HUES64 (cell line): ENCODE data around the gene DPP6.
A peak's percentile ranks its signal among the peaks of the same experiment; 100 is the strongest.
"Not testable (repeated sequence)": the region's sequence is repeated elsewhere in the genome, so short reads cannot be mapped to it uniquely, and the experiment has no call there.

Experiments
- H3K27ac ChIP-seq: 2 replicates; pipeline ENCODE4 v1.7.0; 2013; ENCODE audit warnings: low read depth, low read length, inconsistent platforms
- H3K27me3 ChIP-seq: 2 replicates; pipeline ENCODE4 v1.6.1; 2013; ENCODE audit warnings: mild to moderate bottlenecking, low read length; ENCODE audit not compliant: insufficient read depth
- H3K36me3 ChIP-seq: 2 replicates; pipeline ENCODE4 v1.6.1; 2013; ENCODE audit warnings: mild to moderate bottlenecking, low read length; ENCODE audit not compliant: insufficient read depth
- H3K4me1 ChIP-seq: 2 replicates; pipeline ENCODE4 v1.6.1; 2013; ENCODE audit warnings: mild to moderate bottlenecking, low read length, moderate library complexity; ENCODE audit not compliant: insufficient read depth
- H3K4me3 ChIP-seq: 2 replicates; pipeline ENCODE4 v1.5.1; 2013; ENCODE audit warnings: mild to moderate bottlenecking, low read length, moderate library complexity
- H3K9ac ChIP-seq: 2 replicates; pipeline ENCODE4 v1.6.1; 2013; ENCODE audit warnings: mild to moderate bottlenecking, low read depth, low read length
- H3K9me3 ChIP-seq: 2 replicates; pipeline ENCODE4 v1.6.1; 2013; ENCODE audit warnings: low read depth, low read length; ENCODE audit not compliant: insufficient read depth
- WGBS: fragments of 150-250, 120-280 bp; methylation state at CpG from one replicate; pipeline ENCODE4 v1.1.7; 2013; ENCODE audit warnings: missing lambda C conversion rate; 5-methylcytosine and 5-hydroxymethylcytosine counted together

Gene DPP6

DNA sequence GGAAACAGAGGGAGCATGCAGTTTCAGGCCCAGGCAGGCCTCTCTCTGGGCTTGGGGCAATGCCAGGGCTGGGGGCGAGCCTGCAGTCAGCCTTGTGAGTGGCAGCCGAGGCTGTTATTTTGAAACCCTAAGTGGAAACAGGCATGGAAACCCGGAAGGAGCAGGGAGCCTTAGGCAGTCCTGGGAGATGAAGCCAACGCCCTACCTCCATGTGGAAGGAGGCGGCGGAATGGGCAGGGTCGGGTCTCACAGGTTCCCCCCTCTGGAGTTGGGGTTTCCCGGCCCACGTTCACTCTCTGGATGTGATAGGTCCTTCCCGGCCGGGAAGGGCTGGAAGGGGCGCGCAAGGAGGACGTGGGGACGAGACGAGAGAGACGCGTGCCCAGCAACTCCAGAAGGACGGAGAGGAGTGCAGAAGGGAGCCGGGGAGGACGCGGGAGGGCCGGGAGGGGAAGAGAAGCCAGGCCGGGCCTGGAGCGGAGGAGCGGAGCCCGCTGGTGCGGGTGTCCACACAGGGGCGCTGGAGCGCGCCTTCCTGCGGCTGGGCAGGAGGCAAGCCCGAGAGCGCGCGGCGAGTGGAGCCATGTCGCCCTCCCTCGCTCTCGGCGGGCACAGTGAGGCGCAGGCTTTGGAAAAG is 1.1 kb upstream of the DPP6 start:
- not testable (repeated sequence) for H3K27ac ChIP-seq, H3K9ac ChIP-seq, H3K9me3 ChIP-seq, H3K36me3 ChIP-seq, H3K4me1 ChIP-seq
- Histone ChIP-seq H3K4me3 (peak overlapping the region; percentile 42), H3K27me3 (peaks cover 14% of the 10 kb centered on the region)
- WGBS, result 1% methylated on average over 12 of the region's 42 CpGs

DNA sequence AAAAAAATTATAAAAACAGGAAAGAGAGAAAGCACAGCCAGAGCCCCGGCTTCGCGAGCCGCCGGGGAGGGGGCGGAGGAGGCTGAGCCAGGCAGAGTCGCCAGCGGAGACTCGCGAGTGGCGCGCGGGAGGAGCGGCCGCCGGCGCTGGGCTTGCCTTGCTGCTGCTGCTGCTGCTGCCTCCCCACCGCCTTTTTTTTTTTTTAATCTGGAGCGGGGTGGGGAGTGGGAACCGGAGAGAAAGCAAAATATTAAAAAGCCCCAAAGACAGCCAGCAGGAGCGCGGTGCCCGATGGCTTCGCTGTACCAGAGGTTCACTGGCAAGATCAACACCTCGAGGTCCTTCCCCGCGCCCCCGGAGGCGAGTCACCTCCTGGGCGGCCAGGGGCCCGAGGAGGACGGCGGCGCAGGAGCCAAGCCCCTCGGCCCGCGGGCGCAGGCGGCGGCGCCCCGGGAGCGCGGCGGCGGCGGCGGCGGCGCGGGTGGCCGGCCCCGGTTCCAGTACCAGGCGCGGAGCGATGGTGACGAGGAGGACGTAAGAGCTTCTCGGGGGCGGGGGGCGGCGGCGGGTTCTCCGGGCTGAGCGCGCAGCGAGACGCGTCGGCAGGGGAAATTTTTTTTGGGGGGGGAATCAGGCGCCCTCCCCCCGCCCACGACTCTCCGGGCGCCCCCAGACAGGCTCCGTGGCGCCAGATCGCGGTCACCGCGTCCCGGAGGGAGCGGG is 493 bp downstream of the DPP6 start:
- H3K4me1 ChIP-seq, H3K9me3 ChIP-seq, H3K36me3 ChIP-seq, H3K9ac ChIP-seq, H3K27ac ChIP-seq: not testable (repeated sequence)
- under 1% methylated on average over 53 of the region's 83 CpGs for WGBS
- peak overlapping the region; percentile 50 for H3K4me3 ChIP-seq
- H3K27me3 ChIP-seq, result peaks cover 14% of the 10 kb centered on the region

DNA sequence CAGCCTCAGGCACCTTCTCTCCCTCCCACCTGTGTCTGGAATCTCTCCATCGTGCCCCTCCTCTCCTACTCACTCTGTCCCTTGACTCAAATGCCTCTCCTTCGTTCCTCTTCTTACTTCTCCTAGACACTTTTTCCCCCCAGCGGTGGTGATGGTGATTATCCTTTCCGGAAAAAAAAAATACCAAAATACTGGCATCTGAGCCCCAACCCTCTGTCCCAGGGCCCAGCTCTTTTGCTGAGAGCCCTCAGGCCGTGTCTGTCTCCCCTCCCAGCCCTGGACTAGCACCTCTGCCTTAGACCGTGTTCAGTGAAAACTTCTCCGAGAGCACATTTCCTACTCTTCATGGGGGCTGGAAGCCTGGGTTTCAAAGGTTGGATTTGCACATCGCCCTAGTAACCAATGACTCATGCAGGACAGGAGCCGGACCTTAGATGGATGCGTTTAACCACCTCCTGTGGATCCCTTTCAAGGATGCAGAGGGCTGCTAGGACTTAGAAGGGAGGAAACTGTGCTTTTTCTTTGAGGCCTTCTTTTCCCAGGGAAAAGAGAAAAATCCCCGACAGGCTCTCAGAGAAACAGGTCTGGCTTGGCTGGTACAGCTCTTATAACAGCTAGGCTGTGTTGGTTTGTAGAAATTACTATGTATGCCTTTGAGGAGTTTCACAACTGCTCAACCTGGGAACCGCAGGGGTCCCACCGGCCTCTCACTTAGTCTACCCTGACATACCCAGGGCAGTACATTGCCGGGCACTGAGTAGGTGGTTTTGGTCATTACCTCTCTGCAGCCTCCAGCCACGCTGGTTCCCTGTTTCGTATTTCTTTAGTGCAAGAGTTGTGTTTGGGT is 1.5 kb downstream of the DPP6 start:
- H3K27ac ChIP-seq, H3K9ac ChIP-seq, H3K4me1 ChIP-seq, H3K9me3 ChIP-seq, H3K36me3 ChIP-seq: not testable (repeated sequence)
- H3K27me3 ChIP-seq, result peaks cover 14% of the 10 kb centered on the region
- 53% methylated on average over 7 of the region's 16 CpGs for WGBS
- peak overlapping the region; percentile 50; the same call in 1 of the 2 replicates for H3K4me3 ChIP-seq

DNA sequence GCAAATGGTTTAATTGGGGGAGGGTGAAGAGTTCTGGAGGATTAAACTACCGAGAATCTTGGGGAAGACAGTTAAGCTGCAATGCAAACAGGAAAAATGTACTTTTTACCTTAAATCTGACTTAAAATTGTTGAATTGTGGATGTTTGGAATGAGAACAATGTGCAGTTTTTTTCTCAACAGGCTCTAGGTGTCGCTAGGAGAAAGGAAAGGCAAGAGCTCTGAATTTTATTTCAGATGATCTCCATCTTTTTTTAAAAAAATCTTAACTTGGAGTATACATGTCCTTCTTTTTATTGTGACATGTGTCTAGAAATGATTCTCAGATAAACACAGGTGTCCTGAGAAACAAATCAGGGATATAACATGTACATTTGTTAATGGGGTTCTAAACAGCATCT is 2.5 kb downstream of the DPP6 start:
- H3K27me3 ChIP-seq, result peaks cover 14% of the 10 kb centered on the region

DNA sequence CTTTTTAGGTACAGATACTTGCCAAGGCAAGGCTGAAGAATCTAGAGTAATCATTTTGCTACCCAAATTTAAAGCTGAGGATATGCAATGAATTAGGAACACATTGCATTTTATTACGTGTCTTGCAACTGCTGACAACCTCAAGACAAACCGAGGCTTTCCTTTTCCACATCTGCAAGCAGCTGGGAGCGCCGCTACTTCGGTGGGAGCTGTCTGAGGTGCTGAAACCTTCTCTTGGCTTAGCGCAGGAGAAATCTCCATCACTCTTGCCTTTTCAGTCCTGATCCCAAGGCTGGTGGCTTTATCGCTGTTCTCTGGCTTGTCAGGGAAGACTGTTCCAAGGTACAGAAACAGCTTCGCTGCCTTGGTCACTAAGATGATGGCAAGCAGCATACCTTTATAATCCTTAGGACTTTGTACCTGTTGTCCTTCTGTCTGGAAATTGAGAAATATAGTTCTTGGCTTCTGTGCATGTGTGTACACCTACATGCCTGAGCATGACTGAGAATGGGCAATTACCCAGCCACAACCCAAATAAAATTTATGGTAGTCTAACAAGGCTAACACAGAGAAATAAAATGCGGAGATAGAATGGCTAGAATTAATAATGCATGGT is 3.4 kb downstream of the DPP6 start:
- not testable (repeated sequence) for H3K9me3 ChIP-seq, H3K4me3 ChIP-seq, H3K9ac ChIP-seq, H3K4me1 ChIP-seq, H3K36me3 ChIP-seq, H3K27ac ChIP-seq
- H3K27me3 ChIP-seq, result peaks cover 14% of the 10 kb centered on the region
- WGBS, result 9% methylated on average over 6 of the region's 9 CpGs

More for the DNA sequence above, 2.5 kb downstream of the DPP6 start:
- H3K4me1 ChIP-seq, H3K27ac ChIP-seq, H3K36me3 ChIP-seq, H3K4me3 ChIP-seq, H3K9ac ChIP-seq, H3K9me3 ChIP-seq: not testable (repeated sequence)
- no CpG with 5 or more reads among the region's 2 CpGs for WGBS

DNA sequence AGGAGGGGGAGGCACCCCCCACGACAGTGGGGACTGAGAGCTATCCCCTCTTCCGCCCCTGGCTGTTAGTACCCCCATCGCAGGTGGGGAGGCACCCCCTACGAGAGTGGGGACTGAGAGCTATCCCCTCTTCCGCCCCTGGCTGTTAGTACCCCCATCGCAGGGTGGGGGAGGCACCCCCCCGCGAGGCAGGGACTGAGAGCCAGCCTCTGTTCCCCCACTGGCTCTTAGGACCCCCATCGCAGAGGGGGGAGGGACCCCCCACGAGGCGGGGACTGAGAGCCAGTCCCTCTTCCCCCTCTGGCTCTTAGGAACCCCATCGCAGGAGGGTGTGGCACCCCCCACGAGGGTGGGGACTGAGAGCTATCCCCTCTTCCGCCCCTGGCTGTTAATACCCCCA is 6.6 kb downstream of the DPP6 start:
- not testable (repeated sequence) for H3K9me3 ChIP-seq, H3K9ac ChIP-seq, H3K4me3 ChIP-seq, H3K36me3 ChIP-seq, H3K27me3 ChIP-seq, H3K27ac ChIP-seq, H3K4me1 ChIP-seq
- WGBS, result 89% methylated on average over 11 of the region's 14 CpGs

DNA sequence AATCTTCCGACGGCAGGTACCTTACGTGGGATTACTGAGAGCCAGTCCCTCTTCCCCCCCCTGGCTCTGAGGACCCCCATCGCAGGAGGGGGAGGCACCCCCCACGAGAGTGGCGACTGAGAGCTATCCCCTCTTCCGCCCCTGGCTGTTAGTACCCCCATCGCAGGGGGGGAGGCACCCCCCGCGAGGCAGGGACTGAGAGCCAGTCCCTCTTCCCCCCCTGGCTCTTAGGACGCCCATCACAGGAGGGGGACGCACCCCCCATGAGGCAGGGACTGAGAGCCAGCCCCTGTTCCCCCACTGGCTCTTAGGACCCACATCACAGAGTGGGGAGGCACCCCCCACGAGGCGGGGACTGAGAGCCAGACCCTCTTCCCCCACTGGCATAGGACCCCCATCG is 8.4 kb downstream of the DPP6 start:
- H3K27me3 ChIP-seq, H3K4me3 ChIP-seq, H3K36me3 ChIP-seq, H3K9me3 ChIP-seq, H3K4me1 ChIP-seq, H3K9ac ChIP-seq, H3K27ac ChIP-seq: not testable (repeated sequence)
- WGBS, result 91% methylated on average over 1 of the region's 15 CpGs

DNA sequence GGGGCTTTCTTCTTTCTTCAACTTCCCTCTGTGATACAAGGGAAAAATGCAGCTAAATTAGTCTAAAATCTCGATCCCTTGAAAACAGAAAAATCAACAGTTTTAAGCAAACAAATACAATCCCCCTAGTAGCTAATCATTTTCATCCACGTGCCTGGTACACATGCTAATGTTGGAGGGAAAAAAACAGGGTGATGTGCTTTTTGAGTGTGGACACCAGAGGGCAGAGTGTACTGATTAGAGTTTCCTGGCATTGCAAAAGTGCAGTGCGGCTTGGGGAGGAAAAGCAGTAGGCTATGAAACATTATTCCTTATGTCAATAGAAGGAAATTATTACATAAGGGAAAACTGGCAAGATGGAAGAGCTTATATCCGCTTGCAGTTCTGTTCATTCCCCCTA is 19.6 kb downstream of the DPP6 start:
- WGBS, result 9% methylated on average over 3 of the region's 4 CpGs
- not testable (repeated sequence) for H3K9ac ChIP-seq

DNA sequence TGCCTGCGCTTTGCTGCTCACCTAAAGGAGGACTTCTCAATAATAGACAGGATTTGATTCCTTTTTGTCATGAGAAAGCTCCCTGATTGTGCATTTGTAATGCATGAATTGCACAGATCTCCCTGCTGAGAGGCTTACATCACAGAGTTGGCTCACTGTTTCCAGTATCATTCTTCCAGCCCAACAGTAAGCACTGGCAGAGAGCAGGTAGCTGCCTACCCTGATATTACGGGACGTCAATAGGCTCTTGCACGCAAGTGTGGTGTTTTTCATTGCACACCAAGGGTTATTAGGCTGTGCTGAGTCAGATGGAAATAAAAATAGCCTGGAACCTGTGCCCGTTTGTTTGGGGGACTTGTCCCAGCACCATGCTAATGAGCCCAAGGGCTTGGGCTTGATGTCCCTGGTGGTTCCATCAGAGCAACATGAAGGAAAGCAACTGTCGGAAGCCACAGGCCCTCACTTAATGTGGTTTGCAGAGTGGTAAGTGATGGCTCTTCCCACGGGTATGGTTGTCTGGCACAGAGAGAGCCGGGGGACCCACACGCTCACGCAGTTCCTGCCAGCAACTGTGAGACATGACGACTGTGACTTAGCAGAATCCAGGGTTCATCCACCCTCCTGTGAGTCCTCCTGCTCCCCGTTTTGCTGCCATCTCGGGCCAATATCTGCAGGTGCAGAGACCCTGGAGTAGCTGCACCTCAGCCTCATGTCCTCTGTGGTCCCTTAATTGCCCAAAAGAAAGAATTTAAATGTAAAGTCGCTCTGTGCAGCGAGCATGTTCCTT is 20.4 kb downstream of the DPP6 start:
- 89% methylated on average over 15 of the region's 15 CpGs for WGBS
- H3K36me3 ChIP-seq, H3K27me3 ChIP-seq, H3K9ac ChIP-seq, H3K27ac ChIP-seq, H3K4me1 ChIP-seq, H3K4me3 ChIP-seq, H3K9me3 ChIP-seq: not testable (repeated sequence)

More for the DNA sequence above, 19.6 kb downstream of the DPP6 start:
- H3K4me3 ChIP-seq, H3K27me3 ChIP-seq, H3K9me3 ChIP-seq, H3K4me1 ChIP-seq, H3K27ac ChIP-seq, H3K36me3 ChIP-seq: not testable (repeated sequence)

DNA sequence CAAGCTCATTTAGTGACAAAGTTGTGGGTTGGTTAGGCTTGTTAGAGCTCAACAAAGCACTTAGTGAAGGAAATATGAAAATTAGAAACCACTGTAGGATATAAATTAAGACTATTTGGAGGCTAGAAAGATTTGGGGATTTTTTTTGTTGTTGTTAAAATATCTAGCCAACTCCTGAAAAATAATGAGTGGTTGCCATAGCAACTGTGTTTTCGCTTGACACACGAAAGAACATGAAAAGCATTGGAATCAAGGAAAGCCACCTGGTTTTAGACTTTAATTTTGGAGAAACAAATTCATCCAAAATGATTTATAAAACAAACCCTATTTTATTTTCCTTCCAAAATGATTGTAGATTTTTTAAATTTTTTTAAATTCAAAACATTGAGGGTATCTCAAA is 26.3 kb downstream of the DPP6 start:
- not testable (repeated sequence) for H3K9me3 ChIP-seq, H3K36me3 ChIP-seq, H3K9ac ChIP-seq, H3K27me3 ChIP-seq, H3K27ac ChIP-seq, H3K4me1 ChIP-seq, H3K4me3 ChIP-seq
- WGBS, result 91% methylated on average over 2 of the region's 2 CpGs
